ENCODE results near the gene EHF. TPM values are rescaled to one million over a fixed set of nuclear protein-coding genes. Genes with fewer than 3 reads are reported as not detected.
A peak's percentile ranks its signal among the peaks of the same experiment; 100 is the strongest.

The EHF gene
- total RNA-seq, 2 experiments from 2014 or later = not detected

GRCh38 chr11:34640924-34641275, 20.0 kb downstream of the EHF start:
- Mint-ChIP-seq H3K4me3 (no peak overlapping the region), H3K27me3 (ENCODE audit: low read depth) (peaks cover 27% of the 10 kb centered on the region), H3K9me3 (no peaks in the 10 kb centered on the region), H3K4me1 (ENCODE audit: low read depth) (peaks cover 4% of the 10 kb centered on the region), H3K36me3 (ENCODE audit: low read depth) (no peaks in the 10 kb centered on the region), H3K27ac (no peak overlapping the region)
- CTCF ChIA-PET = interaction anchor here (1.1 kb wide), 1 partner anchor 199 kb away, joined by 3 read pairs; no protein-coding TSS in a partner anchor
- DNase-seq = no peak
- intact Hi-C loops (cut with micrococcal nuclease) = no loop called here

DNA sequence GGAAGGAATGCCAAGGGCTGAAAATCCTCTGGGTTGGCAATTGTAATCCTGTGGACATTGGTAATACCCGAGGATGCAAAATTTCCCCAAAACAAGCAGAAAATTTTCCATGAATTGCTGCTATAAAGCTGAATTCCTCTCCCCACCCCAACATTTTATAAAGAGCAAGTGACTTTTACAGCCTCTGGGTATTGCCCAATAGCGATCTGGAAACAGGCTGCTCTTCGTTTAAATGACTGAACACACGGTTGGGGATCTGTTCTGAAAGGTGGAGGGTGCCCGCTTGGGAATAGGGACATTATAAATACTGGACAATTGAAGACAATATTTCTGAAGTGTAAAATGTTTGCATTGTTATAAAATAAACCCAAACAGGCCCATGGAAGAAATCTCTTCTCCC, 20.6 kb downstream of the EHF start:
- Mint-ChIP-seq H3K27me3 (ENCODE audit: low read depth) (peaks cover 31% of the 10 kb centered on the region), H3K27ac (no peak overlapping the region)
- CTCF ChIA-PET = interaction anchor here (1.1 kb wide), 1 partner anchor 198 kb away, joined by 3 read pairs; no protein-coding TSS in a partner anchor

GRCh38 chr11:34642001-34642554, 21.2 kb downstream of the EHF start:
- Mint-ChIP-seq H3K4me3 (no peak overlapping the region), H3K27ac (no peak overlapping the region), H3K9me3 (no peaks in the 10 kb centered on the region), H3K4me1 (ENCODE audit: low read depth) (peaks cover 4% of the 10 kb centered on the region), H3K27me3 (ENCODE audit: low read depth) (peaks cover 33% of the 10 kb centered on the region), H3K36me3 (ENCODE audit: low read depth) (no peaks in the 10 kb centered on the region)
- intact Hi-C loops (cut with micrococcal nuclease) = no loop called here
- CTCF ChIA-PET = interaction anchor here (1.1 kb wide), 1 partner anchor 198 kb away, joined by 3 read pairs; no protein-coding TSS in a partner anchor
- no peak for DNase-seq

More for the DNA sequence above, 20.6 kb downstream of the EHF start:
- intact Hi-C loops (cut with micrococcal nuclease) = no loop called here
- Mint-ChIP-seq H3K4me3 (no peak overlapping the region), H3K4me1 (ENCODE audit: low read depth) (peaks cover 4% of the 10 kb centered on the region), H3K9me3 (no peaks in the 10 kb centered on the region), H3K36me3 (ENCODE audit: low read depth) (no peaks in the 10 kb centered on the region)
- DNase-seq = no peak

- Mint-ChIP-seq H3K27me3 (ENCODE audit: low read depth) (peaks cover 35% of the 10 kb centered on the region), H3K9me3 (no peaks in the 10 kb centered on the region), H3K4me1 (ENCODE audit: low read depth) (peaks cover 4% of the 10 kb centered on the region), H3K36me3 (ENCODE audit: low read depth) (no peaks in the 10 kb centered on the region), H3K4me3 (no peak overlapping the region), H3K27ac (no peak overlapping the region)
- DNase-seq = no peak
- intact Hi-C loops (cut with micrococcal nuclease) = no loop called here
- CTCF ChIA-PET = no interaction called here
Measured at GRCh38 chr11:34642873-34643272, 22.0 kb downstream of the EHF start.

GRCh38 chr11:34643311-34643710, 22.4 kb downstream of the EHF start:
- Mint-ChIP-seq H3K9me3 (no peaks in the 10 kb centered on the region), H3K27me3 (ENCODE audit: low read depth) (peaks cover 35% of the 10 kb centered on the region), H3K4me1 (ENCODE audit: low read depth) (peaks cover 4% of the 10 kb centered on the region), H3K4me3 (no peak overlapping the region), H3K36me3 (ENCODE audit: low read depth) (no peaks in the 10 kb centered on the region), H3K27ac (no peak overlapping the region)
- no peak for DNase-seq
- intact Hi-C loops (cut with micrococcal nuclease) = no loop called here
- CTCF ChIA-PET = no interaction called here

GRCh38 chr11:34643846-34644245, 23.0 kb downstream of the EHF start:
- DNase-seq = no peak
- intact Hi-C loops (cut with micrococcal nuclease) = no loop called here
- H3K4me3 Mint-ChIP-seq = no peak overlapping the region
- no peak overlapping the region for H3K27ac Mint-ChIP-seq
- H3K4me1 Mint-ChIP-seq (ENCODE audit: low read depth) = peaks cover 4% of the 10 kb centered on the region
- no peaks in the 10 kb centered on the region for H3K36me3 Mint-ChIP-seq (ENCODE audit: low read depth)
- CTCF ChIA-PET = no interaction called here
- peaks cover 35% of the 10 kb centered on the region for H3K27me3 Mint-ChIP-seq (ENCODE audit: low read depth)
- no peaks in the 10 kb centered on the region for H3K9me3 Mint-ChIP-seq

DNA sequence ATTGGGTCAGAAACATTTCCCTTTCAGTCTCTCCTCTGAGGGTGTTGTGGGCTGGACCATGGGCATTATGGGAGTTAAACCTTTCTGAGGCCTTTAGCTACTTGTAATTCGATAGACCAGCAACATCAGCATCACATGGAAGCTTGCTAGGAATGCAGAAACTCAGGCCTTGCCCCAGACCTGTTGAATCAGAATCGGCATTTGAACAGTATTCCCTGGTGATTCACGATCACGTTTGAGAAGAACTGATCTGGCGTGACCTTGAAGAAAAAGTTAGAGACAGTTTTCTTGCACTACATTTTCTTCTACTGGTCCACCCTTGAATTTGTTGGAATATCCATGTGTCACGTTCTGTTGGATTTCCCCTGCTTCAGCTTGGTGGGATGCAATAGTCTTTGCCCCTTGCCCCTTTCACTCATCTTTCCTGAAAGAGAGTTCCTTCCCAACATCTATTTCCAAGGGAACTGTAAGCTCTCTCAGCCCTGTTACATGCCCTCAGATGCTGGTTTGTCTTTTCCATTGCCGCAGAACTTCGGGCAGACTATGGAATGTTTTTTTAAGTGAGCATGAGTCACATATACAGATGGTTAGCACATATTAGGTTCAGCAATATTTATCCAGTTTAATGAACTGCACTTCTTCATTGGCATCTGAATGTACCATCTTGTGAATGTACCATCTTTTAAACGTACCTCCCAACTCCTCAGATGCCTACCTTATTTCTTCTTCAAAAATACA, 23.9 kb downstream of the EHF start:
- Mint-ChIP-seq H3K9me3 (no peaks in the 10 kb centered on the region), H3K4me3 (no peak overlapping the region), H3K27me3 (ENCODE audit: low read depth) (peaks cover 33% of the 10 kb centered on the region), H3K4me1 (ENCODE audit: low read depth) (peaks cover 12% of the 10 kb centered on the region), H3K27ac (no peak overlapping the region), H3K36me3 (ENCODE audit: low read depth) (no peaks in the 10 kb centered on the region)
- intact Hi-C loops (cut with micrococcal nuclease) = no loop called here
- DNase-seq = no peak
- CTCF ChIA-PET = interaction anchor here (0.7 kb wide), 1 partner anchor 58 kb away, joined by 3 read pairs; no protein-coding TSS in a partner anchor

GRCh38 chr11:34646431-34646830, 25.5 kb downstream of the EHF start:
- Mint-ChIP-seq H3K9me3 (no peaks in the 10 kb centered on the region), H3K4me1 (ENCODE audit: low read depth) (peaks cover 21% of the 10 kb centered on the region), H3K27me3 (ENCODE audit: low read depth) (peaks cover 33% of the 10 kb centered on the region), H3K4me3 (no peak overlapping the region), H3K36me3 (ENCODE audit: low read depth) (no peaks in the 10 kb centered on the region), H3K27ac (no peak overlapping the region)
- CTCF ChIA-PET = no interaction called here
- intact Hi-C loops (cut with micrococcal nuclease) = no loop called here
- DNase-seq = no peak

- intact Hi-C loops (cut with micrococcal nuclease) = no loop called here
- no peak overlapping the region for H3K4me3 Mint-ChIP-seq
- DNase-seq = no peak
- no peak overlapping the region for H3K27ac Mint-ChIP-seq
- no peaks in the 10 kb centered on the region for H3K9me3 Mint-ChIP-seq
- peaks cover 33% of the 10 kb centered on the region for H3K27me3 Mint-ChIP-seq (ENCODE audit: low read depth)
- peaks cover 26% of the 10 kb centered on the region for H3K4me1 Mint-ChIP-seq (ENCODE audit: low read depth)
- H3K36me3 Mint-ChIP-seq (ENCODE audit: low read depth) = no peaks in the 10 kb centered on the region
- CTCF ChIA-PET = no interaction called here
Measured at GRCh38 chr11:34647131-34647530, 26.2 kb downstream of the EHF start.

DNA sequence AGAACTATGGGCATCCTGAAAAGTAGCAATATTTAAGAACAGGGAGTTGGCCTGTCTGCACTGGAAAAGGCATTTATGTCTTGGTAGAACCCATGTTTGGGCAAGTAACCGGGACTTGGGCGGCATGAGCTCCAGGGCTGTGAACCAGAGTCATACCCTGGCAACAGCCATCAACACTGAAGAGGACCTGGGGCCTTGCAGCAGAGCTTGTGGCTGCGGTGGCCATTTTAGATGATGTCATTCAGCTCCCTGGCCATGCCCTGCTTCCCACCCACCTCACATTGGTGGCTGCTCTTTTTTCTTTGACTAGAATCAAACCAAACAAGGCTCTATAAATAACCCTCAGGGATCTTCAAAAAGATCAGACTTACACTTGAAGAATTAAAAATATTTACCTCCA, 26.6 kb downstream of the EHF start:
- no peaks in the 10 kb centered on the region for H3K36me3 Mint-ChIP-seq (ENCODE audit: low read depth)
- intact Hi-C loops (cut with micrococcal nuclease) = no loop called here
- CTCF ChIA-PET = no interaction called here

DNA sequence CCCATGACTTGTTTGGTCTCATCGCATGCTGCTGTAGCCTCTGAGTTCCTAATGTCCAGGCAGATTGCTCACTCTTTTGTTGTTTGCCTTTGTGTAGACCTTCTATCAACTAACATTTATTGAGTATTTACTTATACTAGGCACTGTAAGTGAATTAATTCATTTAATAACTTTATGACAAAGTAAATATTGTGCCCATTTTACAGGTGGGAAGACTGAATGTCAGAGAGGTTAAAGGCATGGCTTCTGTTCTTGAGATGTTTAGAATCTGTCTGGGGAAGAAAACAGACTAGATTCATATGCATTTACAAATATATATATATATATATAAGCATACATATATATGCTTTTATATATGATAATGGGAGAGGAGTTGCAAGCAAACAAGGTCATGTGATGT, 27.1 kb downstream of the EHF start:
- CTCF ChIA-PET = no interaction called here

More for the DNA sequence above, 26.6 kb downstream of the EHF start:
- Mint-ChIP-seq H3K9me3 (no peaks in the 10 kb centered on the region), H3K27ac (no peak overlapping the region), H3K4me3 (no peak overlapping the region), H3K27me3 (ENCODE audit: low read depth) (peaks cover 35% of the 10 kb centered on the region), H3K4me1 (ENCODE audit: low read depth) (peaks cover 30% of the 10 kb centered on the region)
- DNase-seq = no peak

DNA sequence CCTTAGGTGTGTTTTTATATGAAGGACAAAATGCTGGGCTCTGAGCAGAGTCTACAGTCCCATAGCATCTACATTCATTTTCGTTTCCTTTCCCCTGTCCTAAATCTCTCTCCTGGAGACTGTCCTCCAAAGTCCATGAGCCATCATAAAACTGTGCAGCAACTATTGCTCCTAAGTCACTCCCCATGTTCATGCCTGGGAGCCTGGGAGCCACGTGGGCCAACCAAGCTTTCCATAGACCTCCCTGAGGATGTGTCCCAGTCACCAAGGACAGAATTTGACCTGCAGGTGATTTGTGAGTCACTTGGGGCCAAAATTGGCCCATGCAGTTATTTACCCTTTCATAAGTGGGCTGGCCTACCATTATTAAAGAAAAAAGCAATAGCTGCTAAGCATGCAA, 28.7 kb downstream of the EHF start:
- Mint-ChIP-seq H3K36me3 (ENCODE audit: low read depth) (no peaks in the 10 kb centered on the region), H3K4me3 (no peak overlapping the region), H3K9me3 (no peaks in the 10 kb centered on the region), H3K27ac (no peak overlapping the region), H3K27me3 (ENCODE audit: low read depth) (peaks cover 27% of the 10 kb centered on the region), H3K4me1 (ENCODE audit: low read depth) (peaks cover 42% of the 10 kb centered on the region)
- CTCF ChIA-PET = interaction anchor here (1.7 kb wide), 1 partner anchor 15 kb away, joined by 9 read pairs; no protein-coding TSS in a partner anchor
- intact Hi-C loops (cut with micrococcal nuclease) = no loop called here
- no peak for DNase-seq

More for the DNA sequence above, 27.1 kb downstream of the EHF start:
- H3K27ac Mint-ChIP-seq = no peak overlapping the region
- DNase-seq = no peak
- H3K4me3 Mint-ChIP-seq = no peak overlapping the region
- no peaks in the 10 kb centered on the region for H3K9me3 Mint-ChIP-seq
- peaks cover 35% of the 10 kb centered on the region for H3K4me1 Mint-ChIP-seq (ENCODE audit: low read depth)
- intact Hi-C loops (cut with micrococcal nuclease) = no loop called here
- no peaks in the 10 kb centered on the region for H3K36me3 Mint-ChIP-seq (ENCODE audit: low read depth)
- H3K27me3 Mint-ChIP-seq (ENCODE audit: low read depth) = peaks cover 33% of the 10 kb centered on the region

DNA sequence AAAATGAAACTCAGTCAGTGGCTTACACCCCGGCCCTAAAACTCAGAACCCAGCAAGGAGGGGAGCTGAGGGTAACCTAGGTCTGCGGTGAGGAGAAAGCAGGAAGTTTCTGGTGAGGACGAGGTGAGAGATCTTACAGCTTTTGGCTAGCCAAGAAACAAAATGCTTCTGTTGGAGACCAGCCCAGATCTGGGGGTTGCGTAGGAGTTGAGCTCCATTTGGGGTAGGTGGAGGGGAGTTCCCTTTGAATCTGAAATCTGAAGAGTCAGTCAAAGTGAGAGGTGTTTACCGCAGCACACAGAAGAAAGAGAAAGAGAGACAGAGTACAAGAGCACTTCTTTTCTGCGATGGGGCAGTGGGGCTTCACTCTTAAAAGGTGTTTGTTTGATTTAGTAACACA, 29.6 kb downstream of the EHF start:
- peak; percentile 97 for DNase-seq
- Mint-ChIP-seq H3K4me1 (ENCODE audit: low read depth) (peaks cover 43% of the 10 kb centered on the region), H3K27ac (peak overlapping the region; percentile 32), H3K4me3 (no peak overlapping the region), H3K9me3 (no peaks in the 10 kb centered on the region), H3K27me3 (ENCODE audit: low read depth) (peaks cover 26% of the 10 kb centered on the region), H3K36me3 (ENCODE audit: low read depth) (no peaks in the 10 kb centered on the region)
- CTCF ChIA-PET = interaction anchor here (0.6 to 1.7 kb wide), 4 partner anchors 16 to 690 kb away, joined by 3 to 9 read pairs (median 4); no protein-coding TSS in a partner anchor
- intact Hi-C loops (cut with micrococcal nuclease) = loop anchor here (1.0 to 10.0 kb wide), 20 partner anchors 16 to 1828 kb away; partner anchors contain the start of genes APIP, CAT, ELF5 and PDHX
